Dermis microvascular lymphatic vessel endothelial cell (primary cell): ENCODE results near the gene MATK. TPM values are rescaled to one million over a fixed set of nuclear protein-coding genes. Genes with fewer than 3 reads are reported as not detected.
"Not testable (repeated sequence)": the region's sequence is repeated elsewhere in the genome, so short reads cannot be mapped to it uniquely, and the experiment has no call there.

Experiments used
- DNase-seq, 2 donors: peaks; one replicate each; pipeline versions ENCODE4 v3.0.0 to v3.0.0-alpha.2; 2010; ENCODE audit warnings: low read depth in 2 of 2
- total RNA-seq: library from RNA; depleted of rRNA; stranded (reverse); fragments of >200 nt; gene quantifications from 2 replicates; pipeline ENCODE4 v1.2.1, GENCODE V29; 2014

MATK gene
- total RNA-seq, 1 donor from 2014 or later: 0.64 TPM

DNA sequence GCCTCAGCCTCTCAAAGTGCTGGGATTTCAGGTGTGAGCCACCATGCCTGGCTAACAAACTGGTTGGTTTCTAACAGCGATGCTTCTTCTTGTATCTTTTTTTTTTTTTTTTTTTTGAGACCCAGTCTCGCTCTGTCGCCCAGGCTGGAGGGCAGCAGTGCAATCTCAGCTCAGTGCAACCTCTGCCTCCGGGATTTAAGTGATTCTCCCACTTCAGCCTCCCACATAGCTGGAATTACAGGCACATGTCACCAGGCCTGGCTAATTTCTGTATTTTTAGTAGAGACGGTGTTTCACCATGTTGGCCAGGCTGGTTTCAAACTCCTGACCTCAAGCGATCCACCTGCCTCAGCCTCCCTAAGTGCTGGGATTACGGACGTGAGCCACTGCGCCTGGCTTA, 30.0 kb upstream of the MATK start:
- not testable (repeated sequence) for DNase-seq

- DNase-seq: no peak
Measured at GRCh38 chr19:3814648-3815047, 28.5 kb upstream of the MATK start.

DNA sequence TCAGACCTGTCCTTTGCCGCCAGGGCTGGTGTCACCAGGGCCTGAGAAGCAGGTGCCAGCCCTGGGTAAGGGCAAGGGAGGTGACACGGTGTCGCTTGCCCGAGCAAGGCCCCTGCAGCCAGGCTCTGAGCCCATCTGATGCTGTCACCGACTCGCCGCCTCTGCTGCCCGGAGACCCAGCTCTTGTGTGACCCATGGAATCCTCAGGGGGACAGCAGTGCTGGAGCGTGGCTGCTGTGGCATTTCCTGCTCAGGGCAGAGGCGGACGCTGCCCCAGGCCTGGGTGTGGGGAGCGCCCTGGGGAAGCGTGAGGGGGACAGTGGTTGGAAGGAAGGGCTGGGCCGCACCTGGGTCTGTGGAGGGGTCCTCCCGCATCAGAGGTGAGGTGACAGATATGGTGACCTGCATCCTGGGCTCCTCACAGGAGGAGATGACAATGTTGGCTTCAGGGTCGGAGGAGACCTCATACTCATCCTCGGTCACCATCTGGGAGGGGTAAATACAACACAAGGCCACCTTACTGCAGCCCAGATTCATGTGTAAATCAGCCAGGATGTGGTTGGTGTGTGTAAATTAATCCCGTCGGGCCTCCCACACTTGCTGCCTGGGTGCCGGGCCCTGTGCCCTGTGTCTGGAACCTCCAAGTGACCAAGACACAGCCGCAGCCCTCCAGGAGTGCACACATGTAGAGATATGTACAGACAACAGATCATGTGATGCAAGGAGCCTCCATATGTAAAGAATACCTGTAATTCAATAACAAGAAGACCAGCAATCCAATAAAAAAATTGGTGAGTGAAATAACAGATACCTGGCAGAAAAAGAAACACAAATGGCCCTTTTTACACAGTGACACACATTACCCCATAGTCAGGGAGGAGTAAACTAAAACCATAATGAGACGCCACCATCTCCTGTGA, 27.6 kb upstream of the MATK start:
- no peak for DNase-seq

DNA sequence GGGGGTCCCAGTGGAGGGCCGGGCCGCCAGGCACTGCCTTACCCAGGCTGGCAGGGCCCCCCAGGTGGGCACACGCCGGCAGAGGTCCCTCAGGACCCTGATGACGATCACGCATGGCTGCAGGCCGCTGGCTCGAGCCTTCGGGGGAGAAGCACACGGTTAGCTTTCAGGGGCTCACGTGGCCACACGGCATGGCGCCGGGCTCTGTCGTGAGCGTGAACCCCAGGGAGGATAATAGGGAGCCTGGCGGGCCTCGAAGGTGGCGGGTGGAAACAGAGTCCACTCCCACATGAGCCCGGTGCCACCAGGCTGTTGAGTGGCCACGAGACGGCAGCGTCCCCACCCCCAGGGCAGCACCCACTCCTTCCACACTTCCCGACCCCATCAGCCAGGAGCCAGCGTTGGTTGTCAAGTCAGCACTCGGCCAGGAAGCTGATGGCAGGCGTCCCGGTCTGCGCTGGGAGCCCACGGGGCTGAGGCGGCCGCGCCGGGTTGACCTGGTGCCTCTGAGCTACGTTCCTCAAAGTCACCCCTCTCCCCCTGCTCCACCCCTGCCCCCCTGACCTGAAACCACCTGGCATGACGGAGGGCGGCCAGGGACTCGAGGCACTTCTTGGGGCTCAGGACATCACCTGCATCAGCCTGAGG, 24.7 kb upstream of the MATK start:
- DNase-seq: peak in 1 of 2 donors; percentile 21

GRCh38 chr19:3809881-3810707, 23.9 kb upstream of the MATK start:
- no peak for DNase-seq

- DNase-seq: no peak
Measured at GRCh38 chr19:3808420-3809143, 22.4 kb upstream of the MATK start.

DNA sequence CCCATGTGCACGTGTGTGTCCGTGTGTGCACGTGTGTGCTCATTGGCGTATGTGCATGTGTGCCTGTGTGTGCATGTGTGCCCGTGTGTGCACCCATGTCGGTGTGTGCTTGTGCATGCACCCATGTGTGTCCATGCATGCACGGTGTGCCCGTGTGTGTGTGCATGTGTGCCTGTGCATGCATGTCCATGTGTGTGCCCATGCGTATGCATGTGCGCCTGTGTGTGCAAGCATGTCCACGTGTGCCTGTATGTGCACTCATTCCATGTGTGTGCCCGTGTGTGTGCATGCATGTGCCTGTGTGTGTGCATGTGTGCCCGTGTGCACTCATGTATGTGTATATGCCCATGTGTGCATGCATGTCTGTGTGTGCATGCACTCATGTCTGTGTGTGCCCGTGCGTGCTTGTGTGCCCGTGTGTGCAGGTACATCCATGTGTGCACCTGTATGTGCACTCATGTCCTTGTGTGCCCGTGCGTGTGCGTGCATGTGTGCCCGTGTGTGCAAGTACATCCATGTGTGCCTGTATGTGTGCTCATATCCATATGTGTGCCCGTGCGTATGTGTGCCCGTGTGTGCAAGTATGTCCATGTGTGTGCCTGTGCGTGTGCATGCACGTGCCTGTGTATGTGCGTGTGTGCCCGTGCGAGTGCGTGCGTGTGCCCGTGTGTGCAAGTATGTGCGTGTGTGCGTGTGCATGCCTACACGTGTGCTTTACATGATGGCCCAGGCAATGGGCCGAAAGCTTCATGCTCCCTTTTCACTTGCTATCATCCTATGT, 21.6 kb upstream of the MATK start:
- no peak for DNase-seq

DNA sequence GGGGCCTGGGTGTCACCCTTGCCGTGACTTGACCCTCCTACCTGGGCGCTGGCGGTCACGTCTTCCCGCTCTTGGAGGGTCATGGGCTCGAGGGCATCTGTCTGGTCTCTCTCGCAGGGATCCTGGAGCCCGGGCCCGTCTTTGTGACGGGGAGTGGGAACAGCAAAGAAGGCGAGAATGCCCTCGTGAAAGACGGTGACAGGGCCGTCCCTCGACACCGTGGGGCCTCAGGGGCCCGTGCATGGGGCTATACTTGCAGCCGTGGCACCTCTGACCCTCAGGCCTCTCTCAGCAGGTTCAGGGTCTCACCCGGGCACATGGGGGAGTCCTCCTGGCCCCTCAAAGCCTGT, 20.9 kb upstream of the MATK start:
- no peak for DNase-seq

- DNase-seq: no peak
Measured at GRCh38 chr19:3805859-3806258, 19.7 kb upstream of the MATK start.

GRCh38 chr19:3804429-3804828, 18.2 kb upstream of the MATK start:
- DNase-seq: no peak

GRCh38 chr19:3803986-3804385, 17.8 kb upstream of the MATK start:
- DNase-seq: no peak

DNA sequence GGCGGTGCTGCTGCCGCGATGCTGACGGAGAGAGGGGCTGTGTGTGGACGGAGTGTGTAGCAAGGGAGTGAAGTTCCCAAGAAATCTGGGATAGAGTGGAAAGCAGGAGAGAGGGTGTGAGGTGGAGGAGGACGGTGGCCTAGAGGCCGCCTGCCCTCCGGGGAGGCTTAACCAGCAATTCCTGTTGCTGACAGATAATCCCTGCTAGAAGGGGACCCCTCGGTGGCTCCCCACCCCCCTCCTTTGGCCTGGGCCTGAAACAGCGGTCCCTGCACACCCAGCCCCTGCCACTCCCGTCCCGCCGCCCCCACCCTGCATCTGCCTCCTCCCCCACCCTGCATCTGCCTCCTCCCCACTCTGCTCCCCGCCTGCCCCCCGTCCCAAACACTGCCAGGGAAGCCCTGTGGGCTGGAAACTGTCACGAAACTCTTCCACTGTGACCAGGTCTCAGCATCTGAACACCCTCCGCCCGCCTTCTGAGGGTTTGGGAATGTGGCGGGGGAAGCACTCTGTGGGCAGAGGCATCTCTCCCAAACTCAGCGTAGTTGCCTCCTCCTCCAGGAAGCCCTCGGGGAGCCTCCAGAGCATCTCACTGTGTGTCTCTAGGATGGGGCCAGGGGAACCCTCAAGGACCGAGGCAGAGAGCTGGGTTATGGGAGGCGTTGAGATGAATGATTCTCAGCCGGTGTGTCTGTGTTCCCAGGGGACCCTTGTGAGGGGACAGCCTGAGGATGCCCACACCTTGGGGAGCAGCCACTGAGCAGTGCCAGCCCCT, 17.1 kb upstream of the MATK start:
- DNase-seq: no peak

DNA sequence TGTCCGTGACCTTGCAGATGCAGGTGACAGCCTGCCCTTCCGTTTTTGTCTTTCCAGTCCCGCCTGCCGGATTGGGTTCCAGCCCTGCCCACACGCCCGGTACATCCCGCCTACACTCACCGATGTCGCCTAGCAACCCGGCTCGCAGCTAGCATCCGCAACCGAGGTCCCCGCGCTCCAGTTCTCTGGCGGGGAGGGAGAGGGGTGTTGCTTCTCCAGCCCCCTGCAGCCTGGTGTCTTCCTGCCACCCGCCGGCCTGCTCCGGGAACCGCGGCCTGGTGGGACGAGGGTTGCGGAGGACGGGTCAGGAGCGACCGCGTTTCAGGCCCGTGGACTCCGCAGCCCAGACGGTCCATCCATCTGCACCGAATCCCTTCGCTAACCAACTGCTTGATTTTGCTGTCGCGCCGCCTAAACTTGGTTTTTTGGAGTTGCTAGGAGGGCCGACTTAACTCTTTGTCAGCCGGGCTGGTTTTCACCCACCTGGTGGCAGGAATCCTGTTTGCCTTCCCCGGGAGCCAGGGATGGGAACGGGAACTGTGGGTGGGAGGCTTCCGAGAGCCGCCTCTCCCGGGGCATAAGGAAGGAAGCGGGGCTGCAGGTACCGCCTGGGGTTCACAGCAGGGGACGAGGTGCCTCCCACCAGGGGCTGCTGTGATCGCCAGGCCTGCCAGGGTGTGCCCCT, 15.4 kb upstream of the MATK start:
- DNase-seq: no peak

GRCh38 chr19:3800996-3801395, 14.8 kb upstream of the MATK start:
- no peak for DNase-seq

- DNase-seq: no peak
Measured at GRCh38 chr19:3798137-3798536, 12.0 kb upstream of the MATK start.

DNA sequence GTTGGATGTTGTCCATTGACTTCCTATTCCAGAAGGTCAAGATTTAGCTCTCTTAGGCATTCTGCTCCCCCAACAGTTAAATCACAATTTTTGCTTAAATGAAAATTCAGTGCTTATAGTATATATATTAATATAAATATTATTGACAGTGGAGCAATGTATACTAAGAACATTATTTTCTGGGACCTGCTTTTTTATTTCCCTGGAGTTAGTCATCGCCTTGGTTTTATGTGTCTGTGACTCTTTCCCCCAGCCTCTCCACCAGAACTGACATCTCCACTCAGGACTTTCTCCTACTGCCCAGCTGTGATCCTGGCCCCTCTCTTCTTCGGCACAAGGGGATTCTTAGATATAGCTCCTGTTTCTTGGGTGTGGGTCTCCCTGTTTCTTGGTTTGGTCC, 10.2 kb upstream of the MATK start:
- no peak for DNase-seq

DNA sequence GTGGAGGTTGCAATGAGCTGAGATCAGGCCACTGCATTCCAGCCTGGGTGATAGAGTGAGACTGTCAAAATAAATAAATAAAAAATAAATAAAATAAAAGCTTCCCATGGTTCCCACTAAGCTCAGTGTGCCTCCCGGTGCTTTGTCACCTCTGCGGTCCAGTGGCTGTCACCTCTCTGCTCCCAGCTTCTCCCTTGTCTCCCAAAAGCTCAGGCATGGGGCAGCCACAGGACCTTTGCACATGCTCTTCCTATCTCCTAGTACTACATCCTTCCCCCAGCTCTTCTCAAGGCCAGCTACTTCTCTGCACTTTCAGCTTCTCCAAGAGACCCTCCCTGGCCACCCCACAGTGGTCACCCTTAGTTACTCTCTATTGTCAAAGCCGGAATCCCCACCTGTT, 7.6 kb upstream of the MATK start:
- DNase-seq: no peak

DNA sequence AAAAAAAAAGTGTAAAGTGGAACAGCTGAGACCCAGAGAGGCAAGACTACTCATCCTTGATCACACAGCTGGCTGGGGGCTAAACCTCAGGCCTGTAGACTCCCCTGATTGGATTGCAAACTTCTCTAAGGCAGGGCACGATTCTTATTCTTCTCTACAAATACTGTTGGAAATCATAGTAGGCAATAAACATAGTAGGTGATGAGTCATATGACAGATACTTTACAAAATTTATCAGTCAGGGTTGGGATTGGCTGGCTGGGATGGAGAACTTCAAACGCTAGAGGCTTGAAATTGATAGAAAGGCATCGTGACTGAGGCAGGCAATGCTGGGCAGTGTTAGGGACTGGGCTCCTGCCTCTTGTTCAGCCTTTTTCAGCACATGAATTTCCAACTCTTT, 5.9 kb upstream of the MATK start:
- no peak for DNase-seq

DNA sequence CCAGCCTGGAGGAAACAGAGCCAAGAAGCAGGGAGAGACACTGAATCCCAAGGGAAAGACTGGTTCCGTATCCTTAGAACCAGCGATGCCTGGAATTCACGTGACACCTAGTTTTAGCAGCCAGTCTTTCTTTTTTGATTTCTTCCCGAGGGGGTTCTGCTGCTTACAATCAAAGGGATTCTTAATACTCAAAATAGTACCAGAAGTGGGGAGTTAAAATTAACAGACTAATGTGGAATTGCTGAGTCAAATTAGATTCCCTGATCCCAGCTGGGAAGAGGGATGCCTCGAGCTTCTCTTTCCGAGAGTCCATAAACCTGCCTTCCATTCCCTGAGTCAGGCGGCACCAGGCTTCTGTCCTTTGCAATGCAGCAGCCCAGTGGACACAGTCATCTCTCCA, 4.8 kb upstream of the MATK start:
- no peak for DNase-seq
